Measurements from ENCODE around the gene WWC1.

DNA sequence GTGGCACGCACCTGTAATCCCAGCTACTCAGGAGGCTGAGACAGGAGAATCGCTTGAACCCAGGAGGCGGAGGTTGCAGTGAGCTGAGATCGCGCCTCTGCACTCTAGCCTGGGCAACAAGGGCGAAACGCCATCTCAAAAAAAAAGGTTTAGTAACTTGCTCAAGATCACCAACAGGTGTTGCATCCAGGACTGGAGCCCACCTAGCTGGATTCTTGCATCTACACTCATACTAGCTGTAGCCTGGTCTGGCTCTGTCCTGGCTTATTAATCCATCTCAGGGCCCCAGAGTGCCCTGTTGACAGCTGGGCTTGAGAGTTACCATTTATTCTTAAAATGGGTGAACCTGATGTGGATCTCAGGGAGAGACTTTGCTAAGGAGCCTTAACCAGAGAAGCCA is 7.5 kb downstream of the WWC1 start:
- TF ChIP-seq POLR2AphosphoS5 (IDR thresholded peaks at IDR 0.05; ENCODE audit: low read depth, low read length) = no peak
- TF ChIP-seq, protein P1, sequence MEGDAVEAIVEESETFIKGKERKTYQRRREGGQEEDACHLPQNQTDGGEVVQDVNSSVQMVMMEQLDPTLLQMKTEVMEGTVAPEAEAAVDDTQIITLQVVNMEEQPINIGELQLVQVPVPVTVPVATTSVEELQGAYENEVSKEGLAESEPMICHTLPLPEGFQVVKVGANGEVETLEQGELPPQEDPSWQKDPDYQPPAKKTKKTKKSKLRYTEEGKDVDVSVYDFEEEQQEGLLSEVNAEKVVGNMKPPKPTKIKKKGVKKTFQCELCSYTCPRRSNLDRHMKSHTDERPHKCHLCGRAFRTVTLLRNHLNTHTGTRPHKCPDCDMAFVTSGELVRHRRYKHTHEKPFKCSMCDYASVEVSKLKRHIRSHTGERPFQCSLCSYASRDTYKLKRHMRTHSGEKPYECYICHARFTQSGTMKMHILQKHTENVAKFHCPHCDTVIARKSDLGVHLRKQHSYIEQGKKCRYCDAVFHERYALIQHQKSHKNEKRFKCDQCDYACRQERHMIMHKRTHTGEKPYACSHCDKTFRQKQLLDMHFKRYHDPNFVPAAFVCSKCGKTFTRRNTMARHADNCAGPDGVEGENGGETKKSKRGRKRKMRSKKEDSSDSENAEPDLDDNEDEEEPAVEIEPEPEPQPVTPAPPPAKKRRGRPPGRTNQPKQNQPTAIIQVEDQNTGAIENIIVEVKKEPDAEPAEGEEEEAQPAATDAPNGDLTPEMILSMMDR (IDR thresholded peaks at IDR 0.05) = no peak

Data from Panc1 (cell line).